ENCODE results near the gene KLHL22.

Gene KLHL22

GRCh38 chr22:20405931-20406685 lies 89.5 kb downstream of the KLHL22 start:
- TF ChIP-seq, protein P1, sequence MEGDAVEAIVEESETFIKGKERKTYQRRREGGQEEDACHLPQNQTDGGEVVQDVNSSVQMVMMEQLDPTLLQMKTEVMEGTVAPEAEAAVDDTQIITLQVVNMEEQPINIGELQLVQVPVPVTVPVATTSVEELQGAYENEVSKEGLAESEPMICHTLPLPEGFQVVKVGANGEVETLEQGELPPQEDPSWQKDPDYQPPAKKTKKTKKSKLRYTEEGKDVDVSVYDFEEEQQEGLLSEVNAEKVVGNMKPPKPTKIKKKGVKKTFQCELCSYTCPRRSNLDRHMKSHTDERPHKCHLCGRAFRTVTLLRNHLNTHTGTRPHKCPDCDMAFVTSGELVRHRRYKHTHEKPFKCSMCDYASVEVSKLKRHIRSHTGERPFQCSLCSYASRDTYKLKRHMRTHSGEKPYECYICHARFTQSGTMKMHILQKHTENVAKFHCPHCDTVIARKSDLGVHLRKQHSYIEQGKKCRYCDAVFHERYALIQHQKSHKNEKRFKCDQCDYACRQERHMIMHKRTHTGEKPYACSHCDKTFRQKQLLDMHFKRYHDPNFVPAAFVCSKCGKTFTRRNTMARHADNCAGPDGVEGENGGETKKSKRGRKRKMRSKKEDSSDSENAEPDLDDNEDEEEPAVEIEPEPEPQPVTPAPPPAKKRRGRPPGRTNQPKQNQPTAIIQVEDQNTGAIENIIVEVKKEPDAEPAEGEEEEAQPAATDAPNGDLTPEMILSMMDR (conservative IDR thresholded peaks at IDR 0.05; ENCODE audit: control insufficient read depth, insufficient read depth, low read depth, low read length) = no peak
- no peak for DNase-seq (ENCODE audit: low read depth)
- no peak overlapping the region for H3K4me3 ChIP-seq (ENCODE audit: control insufficient read depth, low read depth, low read length)

DNA sequence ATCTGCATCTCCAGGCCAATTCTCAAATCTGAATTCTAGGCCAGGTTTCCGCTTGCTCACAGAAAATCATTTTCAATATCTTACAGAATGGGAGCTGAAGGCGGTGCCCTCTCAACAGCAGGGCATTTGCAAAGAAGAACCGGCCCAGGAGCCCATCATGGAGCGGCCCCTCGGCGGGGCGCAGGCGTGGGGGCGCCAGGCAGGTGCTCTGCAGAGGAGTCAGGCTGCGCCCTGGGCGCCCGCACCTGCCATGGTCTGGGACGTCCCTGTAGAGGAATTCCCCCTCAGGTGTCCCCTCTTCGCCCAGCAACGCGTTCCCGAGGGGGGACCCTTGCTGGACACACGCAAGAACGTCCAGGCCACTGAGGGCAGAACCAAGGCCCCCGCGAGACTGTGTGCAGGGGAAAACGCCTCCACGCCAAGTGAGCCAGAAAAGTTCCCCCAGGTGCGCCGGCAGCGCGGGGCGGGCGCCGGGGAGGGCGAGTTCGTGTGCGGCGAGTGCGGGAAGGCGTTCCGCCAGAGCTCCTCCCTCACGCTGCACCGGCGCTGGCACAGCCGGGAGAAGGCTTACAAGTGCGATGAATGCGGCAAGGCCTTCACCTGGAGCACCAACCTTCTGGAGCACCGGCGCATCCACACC lies 90.2 kb downstream of the KLHL22 start:
- no peak overlapping the region for H3K4me3 ChIP-seq (ENCODE audit: control insufficient read depth, low read depth, low read length)
- no peak for DNase-seq (ENCODE audit: low read depth)
- TF ChIP-seq, protein P1 (conservative IDR thresholded peaks at IDR 0.05; ENCODE audit: control insufficient read depth, insufficient read depth, low read depth, low read length) = no peak

DNA sequence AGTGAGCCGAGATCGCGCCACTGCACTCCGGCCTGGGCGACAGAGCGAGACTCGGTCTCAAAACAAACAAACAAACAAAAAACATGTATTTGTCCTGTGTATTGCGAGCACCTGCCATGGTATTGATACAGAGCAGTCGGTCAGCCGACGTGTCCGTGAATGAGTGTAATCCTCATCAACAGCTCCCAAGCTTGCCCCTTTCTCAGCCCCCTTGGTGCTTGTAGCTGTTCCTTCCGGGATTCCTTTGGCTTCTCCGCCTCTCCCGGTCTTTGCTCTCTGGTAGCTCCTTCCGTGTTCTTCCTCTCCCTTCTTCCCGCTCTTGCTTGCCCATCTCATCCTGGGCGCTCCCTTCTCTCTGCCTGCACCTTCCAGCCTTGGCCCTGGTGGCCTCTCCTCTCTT lies 90.7 kb downstream of the KLHL22 start:
- no peak overlapping the region for H3K4me3 ChIP-seq (ENCODE audit: control insufficient read depth, low read depth, low read length)
- TF ChIP-seq, protein P1 (conservative IDR thresholded peaks at IDR 0.05; ENCODE audit: control insufficient read depth, insufficient read depth, low read depth, low read length) = no peak
- DNase-seq (ENCODE audit: low read depth) = no peak

DNA sequence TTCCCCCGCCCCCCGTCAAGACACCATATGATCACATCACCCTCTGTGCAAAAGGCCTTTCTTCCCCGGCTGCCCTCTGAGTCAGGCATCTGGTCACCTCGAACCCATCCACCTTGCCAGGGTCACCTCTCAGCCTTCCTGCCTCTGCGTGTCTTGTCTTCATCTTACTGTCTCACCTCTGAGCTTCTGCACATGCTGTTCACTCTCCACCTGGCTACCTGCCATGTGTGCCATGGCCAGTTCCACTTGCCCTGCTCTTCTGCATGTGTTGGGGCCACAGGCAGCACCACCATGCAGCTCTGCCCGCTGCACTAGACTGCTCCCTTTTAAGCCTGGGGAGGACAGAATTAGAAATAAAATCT lies 91.8 kb downstream of the KLHL22 start:
- no peak overlapping the region for H3K4me3 ChIP-seq (ENCODE audit: control insufficient read depth, low read depth, low read length)
- no peak for DNase-seq (ENCODE audit: low read depth)
- TF ChIP-seq, protein P1 (conservative IDR thresholded peaks at IDR 0.05; ENCODE audit: control insufficient read depth, insufficient read depth, low read depth, low read length) = no peak

DNA sequence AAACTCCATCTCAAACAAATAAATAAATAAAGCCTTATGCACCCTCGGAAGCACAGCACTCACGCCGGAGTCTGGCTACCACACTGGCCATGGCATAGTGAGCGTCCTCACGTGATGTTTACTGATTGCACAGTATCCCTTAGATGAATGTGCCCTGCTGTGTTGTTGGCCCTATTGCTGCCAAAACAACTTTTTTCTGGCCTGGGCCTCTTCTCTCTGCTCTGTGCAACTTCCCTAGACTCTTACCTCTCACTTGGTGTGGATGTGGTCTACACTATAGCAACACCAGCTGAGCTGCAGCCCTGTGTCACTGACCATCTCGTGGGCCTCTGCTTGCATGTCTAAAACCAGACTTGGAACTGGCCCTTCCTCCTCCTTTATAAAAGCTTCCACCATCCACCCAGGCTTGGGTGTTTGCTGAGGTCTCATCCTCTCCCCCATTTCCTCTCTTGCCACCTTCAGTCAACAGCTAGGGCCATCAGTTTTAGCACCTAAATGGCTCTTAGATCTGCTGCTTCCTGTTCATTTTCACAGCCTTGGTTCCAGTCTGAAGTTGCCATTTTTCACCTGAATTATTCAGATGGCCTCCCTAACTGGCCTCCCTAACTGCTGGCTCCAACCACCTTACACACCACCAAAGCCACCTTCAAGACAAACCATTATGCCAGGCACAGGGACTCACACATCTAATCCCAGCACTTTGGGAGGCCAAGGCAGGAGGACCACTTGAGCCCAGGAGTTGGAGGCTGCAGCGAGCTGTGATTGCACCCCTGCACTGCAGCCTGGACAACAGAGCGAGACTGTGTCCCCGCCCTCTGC lies 92.4 kb downstream of the KLHL22 start:
- TF ChIP-seq, protein P1 (conservative IDR thresholded peaks at IDR 0.05; ENCODE audit: control insufficient read depth, insufficient read depth, low read depth, low read length) = no peak
- no peak for DNase-seq (ENCODE audit: low read depth)
- no peak overlapping the region for H3K4me3 ChIP-seq (ENCODE audit: control insufficient read depth, low read depth, low read length)

DNA sequence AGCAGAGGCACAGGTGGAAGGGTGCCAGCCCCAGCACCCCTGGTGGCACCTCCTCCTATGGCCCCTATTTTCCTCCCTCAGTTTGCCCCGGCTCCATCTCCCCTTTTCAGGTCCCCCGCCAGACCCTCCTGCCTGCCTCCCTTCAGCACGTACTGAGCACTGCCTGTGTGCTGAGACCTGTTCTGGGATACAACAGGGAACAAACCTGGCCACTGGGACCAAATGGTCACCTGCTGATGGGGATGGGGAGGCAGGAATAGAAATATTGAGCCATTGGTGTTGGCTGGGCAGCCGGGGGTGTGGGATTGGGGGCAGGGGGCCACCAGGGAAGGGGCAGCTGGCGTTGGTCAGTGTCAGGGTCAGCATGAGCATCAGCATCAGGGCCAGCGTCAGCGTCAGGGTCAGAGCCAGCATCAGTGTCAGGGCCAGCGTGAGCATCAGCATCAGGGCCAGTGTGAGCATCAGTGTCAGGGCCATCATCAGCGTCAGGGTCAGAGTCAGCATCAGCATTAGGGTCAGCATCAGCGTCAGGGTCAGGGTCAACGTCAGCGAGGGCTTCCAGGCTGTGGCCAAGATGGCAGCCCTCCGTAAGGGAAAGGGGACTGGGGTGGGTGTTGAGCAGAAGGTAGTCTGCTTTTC lies 94.1 kb downstream of the KLHL22 start:
- TF ChIP-seq, protein P1 (conservative IDR thresholded peaks at IDR 0.05; ENCODE audit: control insufficient read depth, insufficient read depth, low read depth, low read length) = no peak
- H3K4me3 ChIP-seq (ENCODE audit: control insufficient read depth, low read depth, low read length) = no peak overlapping the region
- DNase-seq (ENCODE audit: low read depth) = no peak

Data from fibroblast of mammary gland (primary cell).